ENCODE data around the gene ACCSL.

ACCSL gene

DNA sequence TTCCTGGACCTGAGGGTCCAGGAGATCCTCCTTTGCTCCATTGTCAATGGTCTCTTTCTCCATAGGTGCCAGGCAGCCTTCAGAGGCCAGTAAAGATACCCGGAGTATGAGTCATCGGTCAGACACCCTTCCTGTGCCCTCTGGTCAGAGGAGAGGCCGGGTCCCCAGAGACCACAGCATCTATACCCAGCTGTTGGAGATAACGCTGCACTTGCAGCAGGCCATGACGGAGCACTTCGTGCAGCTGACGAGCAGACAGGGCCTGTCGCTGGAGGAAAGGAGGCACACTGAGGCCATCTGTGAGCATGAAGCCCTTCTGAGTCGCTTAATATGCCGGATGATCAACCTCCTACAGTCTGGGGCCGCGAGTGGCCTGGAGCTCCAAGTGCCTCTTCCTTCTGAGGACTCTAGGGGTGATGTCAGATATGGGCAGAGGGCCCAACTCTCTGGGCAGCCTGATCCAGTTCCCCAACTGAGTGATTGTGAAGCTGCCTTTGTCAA is at the start of gene ACCSL:
Gene ACCSL, plus strand, starts transcription at position 51 of the 501 bp plus-strand sequence. Its CDS starts 56 bp downstream, at position 107.
- no peak for DNase-seq

DNA sequence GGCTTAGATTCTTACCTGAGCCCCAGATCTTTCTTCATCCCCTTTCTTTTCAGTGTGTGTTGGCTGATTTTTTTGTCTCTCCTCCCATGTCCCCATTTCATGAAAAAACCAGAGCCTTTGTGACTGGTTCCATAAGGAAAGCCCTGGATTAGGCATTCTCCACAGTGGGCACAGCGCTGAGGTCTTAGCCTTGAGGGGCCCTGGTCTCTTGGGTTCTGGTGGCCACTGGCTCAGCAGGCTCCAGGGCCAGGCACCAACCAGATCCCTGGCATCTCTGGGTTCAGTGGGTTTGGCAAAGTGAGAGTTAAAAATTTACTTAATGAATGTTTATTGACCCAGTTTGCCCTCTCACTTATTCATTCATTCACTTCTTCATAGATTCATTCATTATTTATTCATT is 49.5 kb upstream of the ACCSL start:
- no peak for DNase-seq

DNA sequence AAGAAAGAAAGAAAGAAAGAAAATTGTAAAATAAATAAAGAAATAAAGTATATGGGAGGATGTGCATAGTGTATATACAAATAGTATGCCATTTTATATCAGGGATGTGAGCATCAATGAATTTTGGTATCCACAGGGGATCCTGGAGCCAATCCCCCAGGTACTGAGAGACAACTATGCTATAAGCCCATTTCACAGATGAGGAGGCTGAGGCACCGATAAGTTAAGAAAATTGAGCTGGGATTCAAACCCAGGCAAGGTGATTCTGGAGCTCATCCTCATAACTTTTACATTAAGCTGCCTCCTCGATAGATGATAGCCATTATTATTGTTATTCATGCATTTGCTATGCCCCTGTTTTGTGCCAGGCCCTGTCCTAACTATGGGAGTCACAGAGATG is 47.0 kb upstream of the ACCSL start:
- no peak for DNase-seq

DNA sequence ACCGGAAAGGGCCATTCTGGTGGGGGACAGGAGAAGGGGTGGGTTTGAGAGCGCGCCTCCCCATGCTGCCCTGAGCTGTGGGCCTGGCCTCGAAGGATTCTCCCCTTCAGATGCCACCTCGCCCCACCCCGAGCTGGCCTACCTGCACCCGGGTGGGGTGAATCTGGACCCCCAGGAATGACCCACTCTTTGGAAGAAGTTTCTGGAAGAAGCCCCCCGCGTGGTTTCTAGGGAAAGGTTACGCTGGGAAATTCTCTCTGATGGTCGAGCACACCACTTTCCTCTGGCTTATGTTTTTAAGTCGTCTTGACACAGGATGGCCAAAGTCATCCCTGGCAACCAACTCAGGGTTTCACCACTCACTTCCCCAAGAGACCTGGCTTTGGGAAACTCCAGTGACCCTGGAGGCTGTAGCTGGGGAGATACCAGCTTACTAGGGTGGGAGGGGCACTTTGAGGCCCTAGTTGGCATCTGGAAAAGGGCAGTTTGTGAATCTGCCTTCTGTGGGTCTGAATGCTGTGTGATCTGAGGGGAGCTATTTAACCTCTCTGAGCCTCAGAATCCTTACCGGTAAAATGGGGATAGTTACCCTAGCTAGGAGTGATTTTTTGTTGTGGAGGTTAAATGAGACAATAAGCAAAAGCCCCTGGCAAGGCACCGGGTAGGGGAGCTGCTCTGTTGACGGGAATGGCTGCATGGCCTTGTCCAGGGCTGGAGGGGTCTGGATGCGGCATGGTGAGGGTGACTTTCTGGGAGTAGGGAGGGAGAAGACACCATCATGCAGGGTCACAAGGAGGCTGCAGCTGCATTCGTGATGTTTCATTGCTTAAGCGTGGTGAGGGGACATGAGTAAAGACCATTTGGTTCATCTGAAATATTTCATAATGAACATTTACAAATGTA is 45.3 kb upstream of the ACCSL start:
- peak in 1 of 2 experiments; percentile 11 for DNase-seq

DNA sequence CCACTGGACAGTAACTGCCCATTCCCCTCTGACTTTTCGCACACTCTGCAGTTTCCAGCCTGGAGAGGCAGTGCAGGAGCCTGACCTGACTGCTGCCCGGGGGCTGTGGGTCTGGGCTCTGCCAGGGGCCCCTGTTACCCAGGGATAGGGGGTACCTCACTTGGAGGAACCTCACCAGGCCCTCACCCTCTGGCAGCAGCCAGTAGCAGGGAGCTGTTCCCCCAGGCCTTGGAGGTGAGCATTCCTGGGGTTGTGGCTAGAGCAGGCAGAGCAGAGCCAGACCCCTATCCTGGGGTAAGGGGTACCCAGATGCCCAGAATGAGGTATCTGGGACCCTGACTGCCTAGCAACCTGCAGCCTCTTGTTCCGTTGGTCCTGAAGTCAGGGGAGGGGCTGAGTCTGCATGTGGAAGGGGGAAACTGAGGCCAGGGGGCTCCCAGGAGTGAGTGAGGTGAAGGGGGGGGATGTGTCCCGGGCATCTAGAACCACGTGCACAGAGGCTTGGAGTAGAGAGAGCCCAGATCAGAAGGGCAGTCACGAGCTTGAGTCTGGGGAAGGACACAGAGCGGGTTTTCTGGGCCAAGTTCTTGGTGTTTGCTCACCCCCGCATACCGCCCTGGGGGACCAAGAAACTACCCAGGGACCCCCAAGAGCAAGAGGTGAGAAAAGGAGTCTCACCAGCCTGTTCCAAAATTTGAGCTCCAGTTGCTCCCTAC is 43.9 kb upstream of the ACCSL start:
- no peak for DNase-seq

DNA sequence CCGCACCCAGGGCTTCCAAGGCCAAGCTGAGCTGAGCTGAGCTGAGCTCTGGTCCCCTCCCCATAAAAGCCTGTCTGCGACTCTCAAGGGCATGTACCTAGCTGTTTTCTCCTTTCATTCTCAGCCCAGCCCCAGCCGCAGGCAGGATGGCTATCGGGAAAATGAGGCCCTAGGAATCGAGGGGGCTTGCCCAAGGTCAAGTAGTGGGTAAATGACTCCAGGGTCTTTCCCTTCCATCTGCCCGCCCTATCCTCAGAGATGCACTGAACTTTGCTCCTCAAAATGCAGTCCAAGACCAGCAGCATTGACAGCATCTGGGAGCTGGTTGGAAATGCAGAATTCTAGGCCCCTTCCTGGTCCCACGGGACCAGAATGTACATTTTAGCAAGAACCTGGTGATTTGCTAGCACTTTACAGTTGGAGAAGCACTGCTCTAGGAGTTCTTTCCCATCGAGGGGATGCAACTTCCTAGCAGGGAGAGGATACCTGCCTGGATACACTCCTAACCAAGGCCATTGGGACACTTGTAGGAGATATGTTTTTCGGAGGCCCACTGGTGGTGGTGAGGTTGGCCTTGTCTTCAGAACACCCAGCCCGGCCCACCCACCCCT is 43.2 kb upstream of the ACCSL start:
- DNase-seq: peak in 1 of 2 experiments; percentile 5

DNA sequence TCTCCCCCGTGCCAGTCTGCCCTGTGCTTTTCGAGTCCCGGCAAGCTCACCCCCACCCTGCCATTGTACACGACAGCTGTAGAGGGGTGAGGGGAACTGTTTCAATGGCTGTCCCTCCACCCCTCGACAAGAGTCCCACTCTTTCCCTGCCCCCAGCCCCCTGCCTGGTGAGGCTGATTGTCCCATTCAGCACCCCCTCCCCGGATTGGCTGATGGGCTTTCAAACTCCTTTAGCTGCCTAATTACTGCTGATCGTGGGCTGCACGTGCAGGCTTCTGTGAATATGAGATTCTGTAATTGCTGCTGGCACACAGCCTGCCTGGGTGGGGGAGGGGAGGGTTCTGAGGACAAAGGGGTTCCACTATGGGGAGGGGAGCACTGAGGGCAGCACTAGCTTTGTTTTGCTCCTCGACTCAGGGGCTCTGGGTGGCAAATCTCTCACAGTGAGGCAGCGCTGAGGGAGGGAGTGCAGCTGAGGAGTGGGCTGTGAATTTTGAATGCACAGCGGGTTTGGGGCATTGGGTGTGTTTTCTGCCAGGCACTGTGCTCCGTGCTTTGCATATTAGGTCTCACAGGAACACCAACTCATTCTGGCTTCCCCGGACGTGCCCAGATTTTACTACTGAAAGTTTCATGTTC is 42.6 kb upstream of the ACCSL start:
- DNase-seq: no peak

DNA sequence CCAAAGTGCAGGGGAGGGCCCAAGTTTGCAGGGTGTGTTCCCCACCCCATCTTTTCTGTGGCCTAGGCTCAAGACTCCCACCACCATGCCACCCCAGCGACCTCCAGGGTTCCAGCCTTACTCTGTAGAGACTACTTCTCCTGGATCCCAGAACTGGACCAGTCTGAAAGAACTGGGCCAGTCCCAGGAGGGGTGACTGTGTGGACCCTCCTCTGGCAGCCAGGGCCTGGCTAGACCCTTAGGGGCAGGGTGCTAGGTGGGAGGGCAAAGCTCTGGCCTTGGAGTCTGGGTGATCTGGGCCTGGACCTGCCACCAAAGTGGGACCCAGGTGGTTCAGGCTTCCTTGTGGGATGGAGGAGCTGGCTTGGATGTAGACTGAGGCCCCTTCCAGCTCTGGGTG is 41.8 kb upstream of the ACCSL start:
- DNase-seq: no peak

DNA sequence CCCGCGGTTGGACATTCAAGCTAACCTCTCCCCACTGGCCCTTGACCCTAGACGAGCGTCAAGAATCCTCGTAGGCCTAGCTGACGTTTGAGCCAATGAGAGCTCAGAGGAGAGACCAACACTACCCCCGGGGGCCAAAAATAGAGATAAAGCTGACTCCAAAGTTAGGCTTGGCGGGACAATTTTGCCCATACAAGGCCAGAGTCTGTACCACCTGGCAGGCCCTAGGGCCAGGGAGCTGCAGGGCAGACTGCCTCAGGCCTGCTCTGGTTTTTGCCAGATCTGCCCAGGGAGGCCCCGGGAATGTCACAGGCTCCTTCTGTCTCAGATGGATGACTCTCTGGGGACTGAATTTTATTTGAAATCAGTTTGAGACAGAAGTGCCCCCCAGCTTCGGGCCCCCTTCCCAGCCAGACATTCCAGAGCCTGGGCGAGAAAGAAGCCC is 40.8 kb upstream of the ACCSL start:
- DNase-seq: no peak

DNA sequence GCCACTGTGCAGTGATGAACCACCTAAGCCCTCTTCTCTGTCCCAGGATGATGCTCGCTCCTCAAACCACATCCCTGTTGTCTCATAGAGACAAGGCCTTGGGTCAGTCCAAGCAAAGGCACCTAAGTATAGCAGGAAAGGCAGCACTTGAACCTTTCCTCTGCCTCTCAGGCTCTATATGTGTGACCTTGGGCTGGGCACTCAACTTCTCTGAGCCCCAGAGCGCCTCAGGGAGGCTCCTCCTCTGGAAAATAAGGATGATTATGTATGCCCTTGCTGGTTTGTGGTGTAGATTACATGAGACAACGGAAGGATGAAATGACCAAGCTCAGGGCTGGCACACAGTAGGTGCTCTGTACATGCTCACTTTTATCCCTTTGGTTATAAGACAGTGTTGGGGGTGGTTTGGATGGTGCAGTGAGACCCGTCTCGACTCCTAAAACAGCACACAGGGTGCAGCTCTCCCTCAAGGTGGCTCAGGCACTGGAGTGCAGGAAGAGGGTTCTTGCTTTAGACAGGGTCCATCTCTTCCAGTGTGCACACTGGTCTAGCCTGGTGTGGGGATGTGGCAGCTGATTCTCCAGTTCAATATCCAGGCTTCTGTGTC is 40.2 kb upstream of the ACCSL start:
- no peak for DNase-seq

DNA sequence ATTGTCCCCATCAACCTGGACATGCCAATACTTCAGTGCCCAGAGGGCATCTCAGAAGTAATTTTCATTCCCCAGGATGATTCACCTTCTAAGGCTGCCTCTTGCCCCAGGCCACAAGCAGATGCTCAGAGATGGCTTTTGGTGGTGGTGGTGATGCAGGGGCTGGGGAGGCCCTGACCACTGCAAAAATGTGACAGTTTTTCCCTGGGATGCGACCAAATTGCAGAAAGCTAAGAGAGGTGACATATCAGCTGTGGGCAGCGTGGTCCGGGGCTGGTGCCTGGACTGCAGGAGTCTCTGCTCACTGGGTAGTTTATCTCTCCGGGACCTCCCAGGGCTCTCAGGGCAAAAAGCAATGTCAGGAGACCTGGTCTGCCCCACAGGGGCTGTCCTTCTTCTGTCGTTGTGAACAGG is 39.7 kb upstream of the ACCSL start:
- no peak for DNase-seq

DNA sequence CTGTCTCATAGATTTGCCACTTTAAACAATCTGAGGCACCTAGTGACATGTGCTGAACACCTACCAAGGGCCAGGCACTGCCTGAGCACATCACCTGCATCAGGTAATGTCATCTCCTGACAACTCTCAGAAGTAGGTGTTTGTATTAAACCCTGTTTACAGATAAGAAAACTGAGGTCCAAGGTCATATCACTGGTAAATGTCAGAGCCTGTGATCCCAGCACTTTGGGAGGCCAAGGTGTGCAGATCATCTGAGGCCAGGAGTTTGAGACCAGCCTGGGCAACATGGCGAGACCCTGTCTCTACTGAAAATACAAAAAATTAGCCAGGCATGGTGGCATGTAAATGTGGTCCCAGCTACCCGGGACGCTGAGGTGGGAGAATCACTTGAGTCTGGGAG is 39.1 kb upstream of the ACCSL start:
- no peak for DNase-seq

DNA sequence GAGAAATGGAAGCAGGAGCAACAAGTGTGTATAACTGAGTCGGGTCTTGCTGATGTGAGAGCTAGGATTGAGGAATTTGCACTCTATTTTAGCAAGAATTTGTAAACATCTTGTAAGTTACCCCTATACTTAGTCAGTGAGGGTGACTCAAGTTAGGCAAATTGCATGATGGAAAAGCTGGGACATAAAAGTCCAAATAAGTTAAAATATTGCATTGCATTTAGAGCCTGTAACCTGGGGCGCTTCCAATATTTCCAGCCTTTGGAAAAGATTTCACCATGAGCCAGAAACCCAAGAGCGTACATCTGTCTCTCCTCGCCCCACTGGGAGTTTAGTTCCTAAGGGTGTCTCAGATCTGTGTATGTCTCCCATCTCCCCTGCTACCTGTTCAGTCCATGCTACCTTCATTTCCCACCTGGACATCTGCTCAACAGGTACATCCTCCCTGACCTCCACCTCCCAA is 37.0 kb upstream of the ACCSL start:
- no peak for DNase-seq

DNA sequence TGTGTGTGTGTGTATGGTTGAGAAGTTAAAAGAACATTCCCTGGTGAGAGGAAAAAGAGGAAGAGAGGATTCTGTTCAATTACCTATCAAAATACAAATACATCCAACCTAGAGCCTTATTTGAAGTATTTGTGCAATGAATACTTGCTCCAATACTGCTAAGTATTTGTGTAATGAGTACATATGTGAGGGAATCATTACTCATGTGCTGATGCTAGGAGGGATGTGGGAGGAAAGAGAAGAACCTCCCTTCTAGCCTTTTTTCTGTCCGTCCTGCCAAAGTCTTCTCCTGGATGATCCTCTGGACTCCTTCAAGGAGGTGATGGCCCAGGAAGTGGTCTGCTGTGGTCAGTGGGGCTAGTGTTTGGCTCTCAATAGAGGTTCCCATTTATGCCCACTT is 36.0 kb upstream of the ACCSL start:
- DNase-seq: no peak

DNA sequence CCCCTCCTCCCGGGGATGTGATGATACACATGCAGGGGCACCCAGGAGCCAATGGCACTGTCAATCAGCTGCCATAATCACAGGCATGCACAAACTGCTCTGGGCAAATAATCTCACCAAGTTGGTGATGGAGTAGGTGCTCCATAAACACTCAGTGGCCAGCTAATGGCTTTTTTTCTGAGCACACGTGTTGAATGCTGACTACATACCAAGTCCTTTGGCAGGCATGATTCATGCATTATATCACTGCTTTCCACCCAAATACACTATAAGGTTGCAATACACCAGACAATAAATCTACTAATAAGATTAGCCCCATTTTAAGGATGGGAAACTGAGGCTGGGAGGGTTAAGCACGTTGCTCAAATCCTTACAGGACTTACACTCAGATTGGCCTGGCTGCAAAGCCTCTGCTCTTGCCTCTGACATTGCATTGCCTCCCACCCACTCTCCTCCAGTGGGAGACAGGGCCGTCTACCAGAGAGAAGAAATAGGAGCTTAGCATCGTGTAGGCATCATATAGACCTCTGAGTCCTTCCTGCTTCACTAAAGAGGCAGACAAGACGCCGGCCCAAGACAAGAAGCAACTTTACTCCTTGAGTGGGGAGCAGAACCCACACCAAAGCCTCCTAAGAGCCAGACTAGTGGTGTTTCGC is 32.7 kb upstream of the ACCSL start:
- DNase-seq: no peak

DNA sequence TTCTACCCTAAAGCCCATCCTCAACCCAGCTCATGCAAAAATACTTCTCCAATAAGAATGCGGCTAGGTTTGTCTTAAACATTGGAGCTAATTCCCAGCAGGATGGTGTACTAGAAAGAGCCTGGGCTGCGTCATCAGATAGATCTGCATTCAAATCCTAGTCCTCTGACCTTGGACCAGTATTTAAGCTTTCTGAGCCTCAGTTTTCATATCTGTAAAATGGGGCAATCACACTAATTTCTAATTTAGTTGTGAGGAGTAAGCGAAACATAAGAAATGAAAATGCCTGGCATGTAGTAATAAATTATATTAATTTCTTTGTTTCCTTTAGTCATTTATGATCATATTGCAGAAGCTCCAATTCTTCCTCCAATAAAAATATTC is 32.2 kb upstream of the ACCSL start:
- no peak for DNase-seq

DNA sequence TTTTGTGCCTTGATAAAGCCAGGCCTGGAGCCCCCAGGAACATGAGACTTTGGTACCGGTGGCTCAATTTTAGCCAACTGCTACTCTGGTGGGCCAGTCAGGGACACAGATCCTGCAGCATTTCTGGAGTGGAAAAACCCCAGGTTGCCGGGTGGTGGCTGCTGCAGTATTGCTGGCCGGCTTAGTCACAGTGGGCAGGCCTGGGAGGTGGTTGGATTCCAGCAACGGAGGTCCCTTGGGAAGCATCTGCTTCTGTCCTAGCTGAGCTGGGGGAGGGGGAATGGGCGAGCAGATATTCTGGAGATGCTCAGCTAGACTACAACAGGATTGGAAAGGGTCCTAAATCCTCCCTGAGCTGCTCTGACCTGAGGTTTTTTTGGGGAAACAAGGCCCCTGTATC is 31.6 kb upstream of the ACCSL start:
- no peak for DNase-seq

DNA sequence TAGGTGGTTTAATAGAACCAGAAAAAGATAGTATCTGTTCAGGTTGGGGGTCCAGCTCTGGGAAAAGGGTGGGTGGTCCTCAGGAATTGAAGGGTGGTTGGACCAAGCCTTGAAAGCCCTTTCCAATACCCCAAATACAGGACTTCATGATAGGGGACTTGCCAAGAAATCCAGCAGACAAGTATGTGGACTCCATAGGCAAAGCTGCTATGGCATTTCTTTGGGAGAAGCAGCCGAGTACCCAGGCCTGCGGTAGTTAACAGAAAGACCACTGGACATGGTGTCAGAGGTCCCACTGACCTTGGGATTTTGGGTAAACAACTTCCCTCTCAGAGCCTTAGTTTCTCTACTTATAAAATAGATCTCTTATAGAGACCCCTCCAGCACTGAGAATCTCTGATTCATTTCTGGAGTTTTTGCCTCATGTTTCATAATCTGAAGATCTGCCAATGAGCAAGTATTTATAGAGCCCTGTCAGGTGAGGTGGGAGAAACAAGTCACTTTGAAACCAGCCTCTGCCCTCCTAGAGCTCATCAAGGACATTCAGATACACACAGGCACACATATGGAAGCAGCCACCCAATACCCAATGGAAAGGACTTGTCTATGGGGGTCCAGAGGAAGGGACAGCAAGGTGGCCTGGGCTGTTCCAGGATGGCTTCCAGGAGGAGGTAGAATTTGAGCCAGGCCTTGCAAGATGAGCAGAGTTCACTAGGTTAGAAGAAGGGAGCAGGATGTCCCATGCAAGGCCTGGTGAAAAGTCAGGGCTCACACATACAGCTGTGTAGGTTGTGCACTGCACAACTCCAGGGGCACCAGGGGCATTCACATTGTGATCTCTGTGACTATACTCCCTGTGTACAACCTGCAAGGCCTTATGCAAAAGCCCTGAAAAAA is 31.0 kb upstream of the ACCSL start:
- DNase-seq: no peak

DNA sequence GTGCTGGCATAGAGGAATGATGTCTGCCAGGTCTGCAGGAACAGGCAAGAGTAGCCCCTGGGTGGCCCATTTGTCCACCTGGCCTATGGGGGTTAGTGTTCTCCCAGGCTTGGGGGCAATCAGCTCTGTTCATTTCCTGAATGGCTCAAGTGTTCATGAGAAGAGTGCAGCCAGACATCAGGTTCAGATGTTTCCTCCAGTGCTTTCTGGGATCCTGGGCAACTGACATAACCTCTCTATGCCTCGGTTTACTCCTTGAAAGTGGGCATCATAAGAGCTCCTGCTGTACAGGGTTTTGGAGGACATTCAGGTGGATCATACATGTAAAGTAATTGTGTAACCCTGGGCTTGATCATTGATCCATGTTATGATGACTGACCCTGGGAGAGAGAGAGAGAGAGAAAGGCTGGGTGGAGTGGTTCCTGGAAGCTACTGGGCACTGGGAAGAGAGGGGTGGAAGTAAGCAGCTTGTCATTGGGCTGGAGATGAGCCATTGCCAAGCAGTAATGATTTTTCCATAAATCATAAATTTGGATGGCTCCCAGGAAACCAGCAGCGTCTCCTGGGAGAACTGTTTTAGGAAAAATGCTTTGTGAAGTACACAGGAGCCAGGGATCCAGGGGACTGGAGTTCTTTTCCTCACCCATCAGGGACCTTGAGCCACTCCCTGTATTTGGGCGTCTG is 30.2 kb upstream of the ACCSL start:
- DNase-seq: no peak

DNA sequence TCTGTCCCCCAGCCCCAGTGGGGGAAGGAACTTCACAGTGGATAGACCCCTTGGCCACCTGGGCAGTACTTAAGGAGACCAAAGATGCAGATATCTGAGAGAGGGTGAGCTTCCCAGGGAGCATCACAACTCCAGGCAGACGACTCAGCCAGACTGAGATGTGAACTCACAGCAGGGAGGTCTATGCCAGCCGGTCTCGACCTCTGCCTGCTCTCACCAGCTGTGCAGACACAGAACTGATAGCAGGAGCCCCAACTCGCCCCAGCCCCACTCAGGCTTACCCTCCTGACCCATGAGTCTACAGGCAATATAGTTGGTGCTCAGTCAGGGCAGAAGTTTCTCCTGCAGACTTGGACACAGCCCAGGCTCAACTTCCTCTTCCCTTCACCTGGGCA is 29.7 kb upstream of the ACCSL start:
- no peak for DNase-seq

All from activated T-cell treated with anti-CD3 and anti-CD28 coated beads, Interleukin-2, amount 50 U/mL, for 48 hours (primary cell).